Ishikawa (cell line): Measurements from ENCODE around the gene CTPS2.

Experiments
- CEBPB ChIP-seq: IDR thresholded peaks from 2 replicates; pipeline ENCODE4 v1.6.1; 2012
- CREB1 ChIP-seq: IDR thresholded peaks from 2 replicates; pipeline ENCODE4 v1.6.1; 2012; ENCODE audit warnings: low read depth
- EGR1 ChIP-seq: IDR thresholded peaks from 2 replicates; pipeline ENCODE4 v1.6.1; 2012
- EP300 ChIP-seq: IDR thresholded peaks from 2 replicates; pipeline ENCODE4 v1.6.1; 2012; ENCODE audit warnings: borderline replicate concordance
- FOXM1 ChIP-seq: IDR thresholded peaks from 2 replicates; pipeline ENCODE4 v1.6.1; 2012; ENCODE audit warnings: low read depth, borderline replicate concordance
- MAX ChIP-seq: IDR thresholded peaks from 2 replicates; pipeline ENCODE4 v1.6.1; 2012
- NFIC ChIP-seq: IDR thresholded peaks from 2 replicates; pipeline ENCODE4 v1.6.1; 2012
- RAD21 ChIP-seq: IDR thresholded peaks from 2 replicates; pipeline ENCODE4 v1.6.1; 2012; ENCODE audit warnings: low read depth
- REST ChIP-seq: IDR thresholded peaks from 2 replicates; pipeline ENCODE4 v1.6.1; 2012; ENCODE audit warnings: low read depth, mild to moderate bottlenecking
- TAF1 ChIP-seq: IDR thresholded peaks from 2 replicates; pipeline ENCODE4 v1.6.1; 2012; ENCODE audit warnings: low read depth, mild to moderate bottlenecking
- TEAD4 ChIP-seq: IDR thresholded peaks from 2 replicates; pipeline ENCODE4 v1.6.1; 2012
- YY1 ChIP-seq: IDR thresholded peaks from 2 replicates; pipeline ENCODE4 v1.6.1; 2012; ENCODE audit warnings: low read depth
- ZBTB7A ChIP-seq: IDR thresholded peaks from 2 replicates; pipeline ENCODE4 v1.6.1; 2012; ENCODE audit warnings: low read depth

DNA sequence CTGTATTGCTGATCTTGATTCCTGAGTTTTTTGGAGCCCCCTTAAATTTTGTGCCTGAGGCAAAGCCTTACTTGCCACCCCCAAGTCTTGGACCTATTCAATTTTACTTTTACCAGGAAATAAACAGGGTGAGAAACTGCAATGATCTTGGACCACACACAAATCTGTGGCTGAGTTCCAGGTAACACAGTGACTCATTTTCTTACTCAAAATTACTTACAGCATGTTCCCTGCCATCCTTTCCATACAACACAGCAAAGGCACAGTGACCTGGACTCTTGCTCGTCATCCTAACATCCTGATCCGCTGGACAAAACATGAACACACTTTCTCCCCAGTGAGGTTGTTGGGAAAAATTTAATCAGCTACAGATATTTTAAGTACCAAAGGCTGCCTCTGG, 123.3 kb downstream of the CTPS2 start:
- TF ChIP-seq RAD21 = no peak
- no peak for TF ChIP-seq CREB1
- no peak for TF ChIP-seq EP300
- TF ChIP-seq TAF1 = no peak
- no peak for TF ChIP-seq MAX
- no peak for TF ChIP-seq FOXM1
- TF ChIP-seq EGR1 = no peak
- no peak for TF ChIP-seq NFIC
- no peak for TF ChIP-seq ZBTB7A
- no peak for TF ChIP-seq TEAD4
- TF ChIP-seq CEBPB = no peak
- no peak for TF ChIP-seq YY1
- TF ChIP-seq REST = no peak
